Liver (tissue), 9 donors: Measurements from ENCODE around the gene GFM1. TPM values are rescaled to one million over a fixed set of nuclear protein-coding genes. Genes with fewer than 3 reads are reported as not detected.

Source experiments
- DNase-seq: peaks from one replicate; pipeline ENCODE4 v3.0.0-alpha.2; 2017; ENCODE audit warnings: low spot score
- H3K27ac ChIP-seq, 2 donors: one replicate each; pipeline ENCODE4 v1.7.0; 2013; ENCODE audit warnings: inconsistent platforms in 2 of 2, low read length in 2 of 2, control low read depth in 1 of 2, low read depth in 1 of 2, mild to moderate bottlenecking in 1 of 2
- H3K27me3 ChIP-seq, 4 donors: one replicate each; pipeline versions ENCODE4 v1.6.1 to v1.7.0; 2013; ENCODE audit warnings: low read length in 3 of 4, inconsistent platforms in 1 of 4, mild to moderate bottlenecking in 1 of 4, moderate library complexity in 1 of 4; ENCODE audit not compliant: control insufficient read depth in 4 of 4, insufficient read depth in 4 of 4
- H3K36me3 ChIP-seq, 4 donors: one replicate each; pipeline versions ENCODE4 v1.6.1 to v1.7.0; 2013; ENCODE audit warnings: low read length in 3 of 4, mild to moderate bottlenecking in 3 of 4, low read depth in 1 of 4, moderate library complexity in 1 of 4; ENCODE audit not compliant: control insufficient read depth in 4 of 4, insufficient read depth in 3 of 4
- H3K4me1 ChIP-seq, 4 donors: one replicate each; pipeline versions ENCODE4 v1.6.1 to v1.7.0; 2013; ENCODE audit warnings: low read length in 3 of 4, mild to moderate bottlenecking in 3 of 4, moderate library complexity in 1 of 4; ENCODE audit not compliant: control insufficient read depth in 4 of 4, insufficient read depth in 4 of 4
- H3K4me3 ChIP-seq, 3 donors: one replicate each; pipeline versions ENCODE4 v1.6.1 to v1.7.0; 2013; ENCODE audit warnings: low read length in 3 of 3, control low read depth in 1 of 3, low read depth in 1 of 3, mild to moderate bottlenecking in 1 of 3
- H3K9ac ChIP-seq, 2 donors: one replicate each; pipeline ENCODE4 v1.7.0; 2013; ENCODE audit warnings: low read length in 2 of 2, mild to moderate bottlenecking in 2 of 2, moderate library complexity in 2 of 2, control low read depth in 1 of 2, low read depth in 1 of 2
- H3K9me3 ChIP-seq, 4 donors: one replicate each; pipeline versions ENCODE4 v1.6.1 to v1.7.0; 2013; ENCODE audit warnings: low read length in 3 of 4; ENCODE audit not compliant: control insufficient read depth in 4 of 4
- CTCF ChIP-seq: fragments of 150-350 bp; IDR thresholded peaks from 2 replicates; pipeline ENCODE4 v1.5.1; 2017; ENCODE audit warnings: improper control_type of control experiment, low read depth, low read length; ENCODE audit not compliant: missing input control
- EGR1 ChIP-seq, 2 donors: IDR thresholded peaks; 2 replicates each; pipeline ENCODE4 v1.6.1; 2016 to 2018; ENCODE audit warnings: antibody characterized with exemption in 2 of 2, low read depth in 2 of 2
- FOXA1 ChIP-seq: IDR thresholded peaks from 2 replicates; pipeline ENCODE4 v1.6.1; 2016; ENCODE audit warnings: antibody characterized with exemption
- FOXA2 ChIP-seq: IDR thresholded peaks from 2 replicates; pipeline ENCODE4 v1.6.1; 2016; ENCODE audit warnings: antibody characterized with exemption
- GABPA ChIP-seq, 2 donors: IDR thresholded peaks in 1 of 2; conservative IDR thresholded peaks in 1 of 2; 2 replicates each; pipeline ENCODE4 v1.6.1; 2016; ENCODE audit warnings: antibody characterized with exemption in 2 of 2, mild to moderate bottlenecking in 1 of 2, moderate library complexity in 1 of 2
- HNF4A ChIP-seq, 2 donors: conservative IDR thresholded peaks; 2 replicates each; pipeline ENCODE4 v1.6.1; 2016; ENCODE audit warnings: antibody characterized with exemption in 2 of 2, mild to moderate bottlenecking in 2 of 2
- HNF4G ChIP-seq: IDR thresholded peaks from 2 replicates; pipeline ENCODE4 v1.6.1; 2016; ENCODE audit warnings: antibody characterized with exemption
- JUND ChIP-seq, 2 donors: IDR thresholded peaks; 2 replicates each; pipeline ENCODE4 v1.6.1; 2016; ENCODE audit warnings: antibody characterized with exemption in 2 of 2
- NR2F2 ChIP-seq: IDR thresholded peaks from 2 replicates; pipeline ENCODE4 v1.6.1; 2016; ENCODE audit warnings: antibody characterized with exemption
- RAD21 ChIP-seq, 2 donors: IDR thresholded peaks; 2 replicates each; pipeline ENCODE4 v1.6.1; 2016; ENCODE audit warnings: antibody characterized with exemption in 2 of 2, mild to moderate bottlenecking in 2 of 2
- REST ChIP-seq: IDR thresholded peaks from 2 replicates; pipeline ENCODE4 v1.6.1; 2016; ENCODE audit warnings: antibody characterized with exemption, mild to moderate bottlenecking
- RXRA ChIP-seq, 2 donors: IDR thresholded peaks; 2 replicates each; pipeline ENCODE4 v1.6.1; 2017 to 2018; ENCODE audit warnings: antibody characterized with exemption in 2 of 2, mild to moderate bottlenecking in 1 of 2
- SP1 ChIP-seq: IDR thresholded peaks from 2 replicates; pipeline ENCODE4 v1.6.1; 2018; ENCODE audit warnings: antibody characterized with exemption, mild to moderate bottlenecking
- TAF1 ChIP-seq: conservative IDR thresholded peaks from 2 replicates; pipeline ENCODE4 v1.6.1; 2016; ENCODE audit warnings: antibody characterized with exemption, mild to moderate bottlenecking
- YY1 ChIP-seq: IDR thresholded peaks from 2 replicates; pipeline ENCODE4 v1.6.1; 2016; ENCODE audit warnings: antibody characterized with exemption, mild to moderate bottlenecking
- ZBTB33 ChIP-seq: IDR thresholded peaks from 2 replicates; pipeline ENCODE4 v1.6.1; 2016; ENCODE audit warnings: antibody characterized with exemption
- WGBS: extraction: QIAGEN DNeasy Blood & Tissue Kit; methylation state at CpG from one replicate; pipeline ENCODE4 v1.1.7; 2013; 5-methylcytosine and 5-hydroxymethylcytosine counted together
- polyA plus RNA-seq, 2 donors: library from polyadenylated mRNA; stranded (reverse) in 1 of 2; unstranded in 1 of 2; fragments of 200-250 nt in 1 of 2; fragments of >200 nt in 1 of 2; fragmentation: Nextera tagmentation in 1 of 2; extraction: Ambion mirVana in 1 of 2; gene quantifications; one replicate each; pipeline versions ENCODE4 v1.2.1 to v1.2.3, GENCODE V29; 2013 to 2015
- total RNA-seq, 2 donors: library from RNA; depleted of rRNA; stranded (reverse); fragments of >200 nt; gene quantifications; one replicate each; pipeline ENCODE4 v1.2.3, GENCODE V29; 2014
- TF ChIP-seq, protein P1 (sequence below): IDR thresholded peaks from 2 replicates; pipeline ENCODE4 v1.6.1; 2016; ENCODE audit warnings: antibody characterized with exemption
- donor health status: healthy.
- donor health status: healthy.
- donor health status: healthy.
- donor health status: healthy.
- donor health status: healthy.

The GFM1 gene
- total and polyA plus RNA-seq, 4 donors = 33.8 to 73.2 (median 35.8) TPM

- no peak for TF ChIP-seq SP1
- TF ChIP-seq FOXA1 = no peak
- no peak for TF ChIP-seq HNF4A (conservative IDR thresholded peaks at IDR 0.05)
- TF ChIP-seq GABPA (IDR thresholded peaks at IDR 0.05 in 1 of 2, conservative IDR thresholded peaks at IDR 0.05 in 1 of 2) = no peak
- TF ChIP-seq RAD21 (IDR thresholded peaks at IDR 0.05) = no peak
- TF ChIP-seq ZBTB33 = no peak
- no peak for TF ChIP-seq HNF4G
- TF ChIP-seq REST = no peak
- no peak for TF ChIP-seq CTCF
- TF ChIP-seq FOXA2 = no peak
- TF ChIP-seq EGR1 (IDR thresholded peaks at IDR 0.05; ENCODE audit: low read depth in 2 of 2) = no peak
- TF ChIP-seq NR2F2 = no peak
- TF ChIP-seq, protein P1, sequence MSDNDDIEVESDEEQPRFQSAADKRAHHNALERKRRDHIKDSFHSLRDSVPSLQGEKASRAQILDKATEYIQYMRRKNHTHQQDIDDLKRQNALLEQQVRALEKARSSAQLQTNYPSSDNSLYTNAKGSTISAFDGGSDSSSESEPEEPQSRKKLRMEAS = no peak
- TF ChIP-seq RXRA (IDR thresholded peaks at IDR 0.05) = no peak
- TF ChIP-seq JUND (IDR thresholded peaks at IDR 0.05) = no peak
- no peak for TF ChIP-seq YY1
- no peak for TF ChIP-seq TAF1
- Histone ChIP-seq H3K9ac (no peak overlapping the region), H3K36me3 (no peaks in the 10 kb centered on the region), H3K4me3 (no peak overlapping the region), H3K27ac (no peak overlapping the region), H3K4me1 (no peaks in the 10 kb centered on the region), H3K9me3 (no peaks in the 10 kb centered on the region), H3K27me3 (no peaks in the 10 kb centered on the region)
- no peak for DNase-seq
- WGBS = 95% methylated on average over 2 of the region's 2 CpGs
Measured at GRCh38 chr3:158600787-158601186, 43.5 kb upstream of the GFM1 start.

GRCh38 chr3:158602227-158602626 is 42.1 kb upstream of the GFM1 start:
- H3K27me3 ChIP-seq = no peaks in the 10 kb centered on the region
- H3K9me3 ChIP-seq = no peaks in the 10 kb centered on the region
- no peak for DNase-seq
- TF ChIP-seq FOXA1 (no peak), RAD21 (IDR thresholded peaks at IDR 0.05) (no peak), FOXA2 (no peak), HNF4G (no peak), RXRA (IDR thresholded peaks at IDR 0.05) (no peak), JUND (IDR thresholded peaks at IDR 0.05) (no peak)
- no peak overlapping the region for H3K4me3 ChIP-seq
- H3K27ac ChIP-seq = no peak overlapping the region
- H3K9ac ChIP-seq = no peak overlapping the region
- H3K36me3 ChIP-seq = no peaks in the 10 kb centered on the region
- H3K4me1 ChIP-seq = no peaks in the 10 kb centered on the region
